Ovary (tissue), 3 donors: ENCODE results near the gene IL22RA2.

Experiments
- CTCF ChIP-seq, 3 donors: fragments of 450-650 bp in 2 of 3; fragments of 200-600 bp in 1 of 3; IDR thresholded peaks; one replicate each; pipeline versions ENCODE4 v1.5.1 to v1.8.0; 2016 to 2022; ENCODE audit warnings: antibody characterized with exemption in 3 of 3, mild to moderate bottlenecking in 1 of 3
- EP300 ChIP-seq: sonication (generic); formaldehyde crosslinking; IDR thresholded peaks from one replicate; pipeline ENCODE4 v1.6.1; 2017; ENCODE audit warnings: antibody characterized with exemption
- POLR2A ChIP-seq: fragments of 450-650 bp; IDR thresholded peaks from one replicate; pipeline ENCODE4 v1.6.1; 2017; ENCODE audit warnings: antibody characterized with exemption, mild to moderate bottlenecking, moderate library complexity
- donor health status: DM: no; HTN: no; CAD: no.

GRCh38 chr6:137133122-137133521 lies 40.3 kb downstream of the IL22RA2 start:
- TF ChIP-seq POLR2A (no peak), CTCF (IDR thresholded peaks at IDR 0.05) (no peak), EP300 (no peak)
